NCI-H2107 (cell line): ENCODE data around the gene PYGB.
A peak's percentile ranks its signal among the peaks of the same experiment; 100 is the strongest.

Source experiments
- DNase-seq: peaks from one replicate; lab custom pipeline; 2025; lab: John Stamatoyannopoulos, UW

PYGB gene

DNA sequence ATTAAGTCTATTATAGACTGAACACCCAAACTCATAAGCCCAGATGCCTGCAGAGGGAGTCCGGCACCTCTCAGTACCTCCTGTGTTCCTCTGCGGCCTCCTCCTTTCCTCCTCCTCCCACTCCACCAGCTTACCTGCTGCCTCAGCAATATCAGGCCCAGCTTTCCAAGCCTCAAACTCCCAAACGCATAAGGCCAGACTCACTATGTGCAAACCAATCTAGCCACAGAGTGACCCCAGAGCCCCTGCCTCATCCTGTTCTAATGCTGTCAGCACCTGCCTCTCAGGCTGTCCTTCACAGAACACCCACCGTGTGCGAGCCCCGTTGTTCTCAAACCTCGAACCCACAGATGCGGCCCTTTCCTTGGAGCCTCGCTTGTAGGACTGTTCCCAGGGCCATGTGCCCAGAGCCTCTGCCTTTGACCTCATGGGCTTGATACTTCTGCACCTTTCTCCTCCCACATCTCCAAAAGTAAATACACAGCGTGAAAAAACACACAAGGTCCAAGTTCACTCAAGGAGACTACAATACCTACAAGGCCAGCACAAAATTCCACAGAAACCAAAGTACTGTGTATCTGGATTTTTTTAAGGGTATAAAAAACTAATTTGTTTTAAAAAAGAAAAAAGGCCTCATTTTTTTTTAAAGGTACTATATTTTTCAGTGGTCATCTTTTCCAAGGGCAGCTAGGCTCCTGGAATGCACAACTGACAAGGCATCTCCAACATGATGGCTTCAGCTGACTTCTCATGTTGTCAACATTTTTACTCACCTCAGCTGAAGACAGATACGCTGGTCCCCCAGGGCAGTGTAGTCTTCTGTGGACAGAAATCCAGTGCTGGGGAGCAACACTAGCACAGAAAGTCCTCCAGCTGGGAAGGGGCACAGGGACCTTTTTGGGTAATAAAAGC, 90.5 kb downstream of the PYGB start:
- no peak for DNase-seq

DNA sequence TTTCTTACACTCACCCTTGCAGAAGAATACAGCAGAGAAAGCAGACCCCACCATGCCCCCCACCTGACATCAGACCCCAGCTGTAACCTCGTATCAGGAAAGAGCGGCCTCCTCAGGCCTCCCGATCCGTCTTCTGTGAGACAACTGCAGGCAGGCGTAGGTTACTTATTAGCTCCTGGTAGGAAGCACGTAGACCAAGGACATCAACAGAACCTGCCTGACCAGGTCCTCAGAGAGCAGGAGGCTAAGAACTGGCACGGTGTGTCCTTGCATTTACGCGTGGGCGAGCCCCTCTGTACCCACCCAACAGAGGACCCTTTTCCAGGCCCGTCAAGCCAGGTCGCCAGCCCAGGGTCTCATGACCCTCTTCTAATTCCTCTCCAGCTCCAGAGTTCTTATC, 91.7 kb downstream of the PYGB start:
- no peak for DNase-seq

DNA sequence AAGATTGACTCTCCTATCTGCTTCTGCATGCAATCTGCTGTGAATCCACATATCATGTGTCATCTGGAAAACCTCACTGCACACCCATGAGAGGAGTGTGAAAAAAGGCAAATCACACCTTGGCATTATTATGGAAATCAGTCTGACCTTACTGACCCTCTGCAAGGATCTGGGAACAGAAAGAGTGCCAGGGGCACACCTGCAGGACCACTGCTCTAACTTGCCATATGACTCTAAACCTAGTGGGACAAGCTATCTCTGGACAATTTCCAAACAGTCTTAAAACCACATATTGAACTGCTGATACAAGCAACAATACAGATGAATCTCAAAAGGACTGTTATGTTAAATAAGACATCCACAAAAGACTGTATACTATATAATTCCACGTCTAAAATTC, 92.5 kb downstream of the PYGB start:
- DNase-seq = no peak

DNA sequence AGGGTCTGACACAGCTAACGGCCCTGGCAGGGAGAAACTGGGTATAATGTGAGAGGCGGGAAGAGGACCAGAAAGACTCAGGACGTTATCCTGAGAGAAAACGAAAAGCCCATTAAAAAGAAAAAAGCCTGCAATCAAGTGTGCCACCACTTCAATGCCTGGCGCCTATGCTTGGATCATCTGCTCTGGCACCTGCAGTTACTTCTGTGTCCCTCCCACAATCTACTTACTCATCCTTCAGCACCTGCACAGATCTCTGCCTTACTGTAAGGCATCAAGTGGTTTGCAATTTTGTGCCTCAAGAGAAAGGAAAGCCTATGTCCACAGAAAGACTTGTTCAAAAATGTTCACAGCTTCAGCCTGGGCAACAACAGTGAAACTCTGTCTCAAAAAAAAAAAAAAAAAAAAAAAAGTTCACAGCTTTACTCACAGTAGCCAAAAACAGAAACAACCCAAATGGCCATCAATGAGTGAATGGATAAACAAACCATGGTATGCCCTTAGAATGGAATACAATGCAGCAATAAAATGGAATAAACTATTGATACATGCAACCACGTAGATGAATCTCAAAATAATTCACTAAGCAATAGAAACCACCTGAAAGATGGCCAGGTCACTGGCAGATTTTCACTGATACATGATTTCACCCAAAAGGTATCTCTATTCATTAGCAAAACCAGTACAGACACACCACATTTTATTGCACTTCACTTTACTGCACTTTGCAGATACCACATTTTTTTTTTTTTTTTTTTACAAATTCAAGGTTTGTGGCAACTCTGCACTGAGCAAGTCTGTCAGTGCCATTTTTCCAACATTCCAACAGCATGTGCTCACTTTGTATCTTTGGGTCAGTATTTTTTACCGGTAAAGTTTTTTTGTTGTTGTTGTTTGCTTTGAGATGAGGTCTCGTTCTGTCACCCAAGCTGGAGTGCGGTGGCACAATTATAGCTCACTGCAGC, 94.1 kb downstream of the PYGB start:
- DNase-seq = peak; percentile 26

DNA sequence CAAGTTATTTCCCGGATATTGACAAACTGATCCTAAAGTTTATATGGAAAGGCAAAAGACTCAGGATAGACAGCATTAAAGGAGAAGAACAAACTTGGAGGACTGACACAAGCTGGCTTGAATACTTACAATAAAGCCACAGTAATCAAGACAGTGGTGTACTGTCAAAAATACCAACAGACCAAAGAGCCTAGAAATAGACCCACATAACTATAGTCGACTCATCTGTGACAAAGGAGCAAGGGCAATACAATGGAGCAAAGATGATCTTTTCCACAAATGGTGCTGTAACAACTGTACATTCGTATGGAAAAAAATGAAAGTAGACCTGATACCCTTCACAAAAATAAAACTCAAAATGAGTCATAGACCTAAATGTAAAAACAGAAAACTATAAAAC, 96.7 kb downstream of the PYGB start:
- no peak for DNase-seq

DNA sequence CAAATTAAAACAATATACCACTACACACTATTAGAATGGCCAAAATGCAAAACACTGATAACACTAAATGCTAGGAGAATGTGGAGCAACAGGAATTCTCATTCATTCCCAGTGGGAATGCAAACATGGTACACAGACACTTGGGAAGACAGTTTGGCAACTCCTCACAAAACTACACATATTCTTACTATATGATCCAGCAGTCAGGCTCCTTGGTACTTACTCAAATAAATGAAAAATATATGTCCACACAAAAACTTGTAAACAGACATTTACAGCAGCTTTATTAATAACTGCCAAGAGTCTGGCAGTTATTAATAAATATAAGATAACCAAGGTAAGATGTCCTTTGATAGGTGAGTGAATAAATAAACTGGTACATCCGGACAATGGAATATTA, 97.8 kb downstream of the PYGB start:
- DNase-seq = no peak

DNA sequence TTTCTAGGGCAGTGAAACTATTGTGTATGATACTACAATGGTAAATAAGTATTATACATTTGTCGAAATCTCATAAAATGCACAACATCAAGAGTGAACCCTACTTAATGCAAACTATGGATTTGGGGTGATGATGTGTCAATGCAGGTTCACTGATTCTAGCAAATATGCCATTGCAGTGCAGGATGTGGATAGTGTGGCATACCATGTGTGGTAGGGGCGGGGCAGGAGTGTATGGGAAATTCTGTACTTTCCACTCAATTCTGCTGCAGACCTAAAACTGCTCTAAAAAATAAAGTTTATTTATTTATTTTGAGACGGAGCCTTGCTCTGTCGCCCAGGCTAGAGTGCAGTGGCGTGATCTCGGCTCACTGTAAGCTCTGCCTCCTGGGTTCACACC, 98.5 kb downstream of the PYGB start:
- DNase-seq = no peak
